Panc1 (cell line): Measurements from ENCODE around the gene SH3PXD2A.

Experiments used
- POLR2AphosphoS5 ChIP-seq: IDR thresholded peaks from 2 replicates; pipeline ENCODE4 v1.6.1; 2012; ENCODE audit warnings: mild to moderate bottlenecking, low read depth, low read length, moderate library complexity
- TF ChIP-seq, protein P1 (sequence below): fragments of 450-650 bp; IDR thresholded peaks from 2 replicates; pipeline ENCODE4 v1.5.1; 2017; ENCODE audit warnings: mild to moderate bottlenecking

DNA sequence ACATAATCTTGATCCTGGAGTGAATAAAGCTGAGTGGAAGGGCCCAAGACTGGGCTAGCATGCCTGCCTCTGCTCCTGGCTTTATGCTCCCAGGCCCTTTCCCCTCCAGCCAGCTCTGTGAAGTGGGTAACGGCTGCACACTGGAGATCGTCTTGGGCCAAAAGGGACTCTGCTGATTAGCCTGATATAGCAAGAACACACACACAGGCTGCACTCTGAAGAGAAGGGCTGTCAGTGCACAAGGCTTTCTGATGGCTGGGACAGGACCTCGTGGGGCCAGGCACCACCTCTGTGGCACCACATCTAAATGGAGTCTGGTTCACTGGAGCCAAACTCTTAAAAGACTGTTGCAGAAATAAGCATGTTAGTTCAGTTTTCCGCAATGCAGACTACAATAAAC is 200.5 kb downstream of the SH3PXD2A start:
- TF ChIP-seq, protein P1, sequence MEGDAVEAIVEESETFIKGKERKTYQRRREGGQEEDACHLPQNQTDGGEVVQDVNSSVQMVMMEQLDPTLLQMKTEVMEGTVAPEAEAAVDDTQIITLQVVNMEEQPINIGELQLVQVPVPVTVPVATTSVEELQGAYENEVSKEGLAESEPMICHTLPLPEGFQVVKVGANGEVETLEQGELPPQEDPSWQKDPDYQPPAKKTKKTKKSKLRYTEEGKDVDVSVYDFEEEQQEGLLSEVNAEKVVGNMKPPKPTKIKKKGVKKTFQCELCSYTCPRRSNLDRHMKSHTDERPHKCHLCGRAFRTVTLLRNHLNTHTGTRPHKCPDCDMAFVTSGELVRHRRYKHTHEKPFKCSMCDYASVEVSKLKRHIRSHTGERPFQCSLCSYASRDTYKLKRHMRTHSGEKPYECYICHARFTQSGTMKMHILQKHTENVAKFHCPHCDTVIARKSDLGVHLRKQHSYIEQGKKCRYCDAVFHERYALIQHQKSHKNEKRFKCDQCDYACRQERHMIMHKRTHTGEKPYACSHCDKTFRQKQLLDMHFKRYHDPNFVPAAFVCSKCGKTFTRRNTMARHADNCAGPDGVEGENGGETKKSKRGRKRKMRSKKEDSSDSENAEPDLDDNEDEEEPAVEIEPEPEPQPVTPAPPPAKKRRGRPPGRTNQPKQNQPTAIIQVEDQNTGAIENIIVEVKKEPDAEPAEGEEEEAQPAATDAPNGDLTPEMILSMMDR, result no peak
- no peak for TF ChIP-seq POLR2AphosphoS5
